Fibroblast of peridontal ligament (primary cell): Measurements from ENCODE around the gene SPDYE2B.
"Not testable (repeated sequence)": the region's sequence is repeated elsewhere in the genome, so short reads cannot be mapped to it uniquely, and the experiment has no call there.

ENCODE experiments used
- DNase-seq: peaks from one replicate; pipeline ENCODE4 v3.0.0-alpha.2; 2010; ENCODE audit errors: extremely low read depth

Gene SPDYE2B

GRCh38 chr7:102649924-102650323 is at the start of gene SPDYE2B:
Gene SPDYE2B (plus strand): TSS chr7:102650319. CDS start chr7:102652349, 2,030 bp downstream.
- not testable (repeated sequence) for DNase-seq

- DNase-seq = not testable (repeated sequence)
Observed at GRCh38 chr7:102602317-102602716, 47.8 kb upstream of the SPDYE2B start.

- DNase-seq = not testable (repeated sequence)
Observed at GRCh38 chr7:102604431-102605145, 45.5 kb upstream of the SPDYE2B start.

- DNase-seq = not testable (repeated sequence)
Observed at GRCh38 chr7:102606848-102607247, 43.3 kb upstream of the SPDYE2B start.

GRCh38 chr7:102609734-102610133 is 40.4 kb upstream of the SPDYE2B start:
- not testable (repeated sequence) for DNase-seq

- not testable (repeated sequence) for DNase-seq
Observed at GRCh38 chr7:102610441-102610840, 39.7 kb upstream of the SPDYE2B start.

- DNase-seq = not testable (repeated sequence)
Observed at GRCh38 chr7:102611013-102611674, 39.0 kb upstream of the SPDYE2B start.

GRCh38 chr7:102611675-102612325 is 38.3 kb upstream of the SPDYE2B start:
- DNase-seq = peak; percentile 1

GRCh38 chr7:102613575-102614345 is 36.4 kb upstream of the SPDYE2B start:
- not testable (repeated sequence) for DNase-seq

- not testable (repeated sequence) for DNase-seq
Observed at GRCh38 chr7:102614346-102614697, 35.8 kb upstream of the SPDYE2B start.

- not testable (repeated sequence) for DNase-seq
Observed at GRCh38 chr7:102614873-102615272, 35.2 kb upstream of the SPDYE2B start.

- not testable (repeated sequence) for DNase-seq
Observed at GRCh38 chr7:102615930-102616329, 34.2 kb upstream of the SPDYE2B start.

GRCh38 chr7:102616507-102617125 is 33.5 kb upstream of the SPDYE2B start, which contains the start of gene RASA4:
Gene RASA4 (minus strand): TSS chr7:102616756. CDS start chr7:102616689, 67 bp downstream.
- not testable (repeated sequence) for DNase-seq

GRCh38 chr7:102618122-102618521 is 32.0 kb upstream of the SPDYE2B start:
- not testable (repeated sequence) for DNase-seq

GRCh38 chr7:102627271-102627904 is 22.7 kb upstream of the SPDYE2B start:
- not testable (repeated sequence) for DNase-seq

- DNase-seq = not testable (repeated sequence)
Observed at GRCh38 chr7:102630622-102631021, 19.5 kb upstream of the SPDYE2B start.

GRCh38 chr7:102634299-102634698 is 15.8 kb upstream of the SPDYE2B start:
- DNase-seq = not testable (repeated sequence)

- not testable (repeated sequence) for DNase-seq
Observed at GRCh38 chr7:102635354-102635753, 14.8 kb upstream of the SPDYE2B start.

- not testable (repeated sequence) for DNase-seq
Observed at GRCh38 chr7:102636956-102637355, 13.2 kb upstream of the SPDYE2B start.

- DNase-seq = not testable (repeated sequence)
Observed at GRCh38 chr7:102638848-102639247, 11.3 kb upstream of the SPDYE2B start.

GRCh38 chr7:102642691-102643090 is 7.4 kb upstream of the SPDYE2B start, which contains the start of gene UPK3BL1:
Gene UPK3BL1 (minus strand): TSS chr7:102642791. CDS start chr7:102642741, 50 bp downstream.
- DNase-seq = not testable (repeated sequence)
